Measurements from ENCODE around the gene RHD. TPM values are rescaled to one million over a fixed set of nuclear protein-coding genes. Genes with fewer than 3 reads are reported as not detected.
"Not testable (repeated sequence)": the region's sequence is repeated elsewhere in the genome, so short reads cannot be mapped to it uniquely, and the experiment has no call there.

RHD gene
- total RNA-seq, 4 donors from 2014 or later: 1.5 TPM; not detected in 3

DNA sequence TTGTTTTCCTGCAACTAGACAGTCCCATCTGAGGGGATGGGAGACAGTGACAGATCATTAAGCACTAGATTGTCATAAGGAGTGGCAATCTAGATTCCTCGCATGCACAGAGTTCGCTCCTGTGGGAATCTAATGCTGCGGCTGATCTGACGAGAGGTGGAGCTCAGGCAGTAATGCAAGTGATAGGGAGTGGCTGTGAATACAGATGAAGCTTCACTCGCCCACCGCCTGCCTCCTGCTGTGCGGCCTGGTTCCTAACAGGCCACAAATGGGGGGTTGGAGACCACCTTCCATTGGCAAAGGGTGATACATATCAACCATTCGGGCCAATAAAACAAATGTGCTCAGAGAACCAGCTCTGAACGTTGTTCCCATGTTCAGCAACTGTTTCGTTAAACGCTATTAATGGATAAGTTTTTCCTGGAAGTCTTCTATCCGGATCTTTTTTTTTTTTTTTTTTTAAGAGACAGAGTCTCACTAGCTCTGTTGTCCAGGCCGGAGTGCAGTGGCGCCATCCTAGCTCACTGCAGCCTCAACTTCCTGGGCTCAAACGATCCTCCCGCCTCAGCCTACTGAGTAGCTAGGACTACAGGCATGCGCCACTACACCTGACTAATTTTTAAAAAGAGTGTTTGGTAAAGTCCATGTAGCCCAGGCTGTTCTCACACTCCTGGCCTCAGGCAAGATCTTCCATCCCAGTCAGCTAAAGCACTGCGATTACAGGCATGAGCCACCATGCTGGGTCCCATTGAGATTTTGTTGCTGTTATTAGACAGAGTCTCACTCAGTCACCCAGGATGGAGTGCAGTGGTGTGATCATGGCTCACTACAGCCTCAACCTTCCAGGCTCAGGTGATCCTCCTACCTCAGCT is 16.4 kb upstream of the RHD start:
- TF ChIP-seq, protein P1, sequence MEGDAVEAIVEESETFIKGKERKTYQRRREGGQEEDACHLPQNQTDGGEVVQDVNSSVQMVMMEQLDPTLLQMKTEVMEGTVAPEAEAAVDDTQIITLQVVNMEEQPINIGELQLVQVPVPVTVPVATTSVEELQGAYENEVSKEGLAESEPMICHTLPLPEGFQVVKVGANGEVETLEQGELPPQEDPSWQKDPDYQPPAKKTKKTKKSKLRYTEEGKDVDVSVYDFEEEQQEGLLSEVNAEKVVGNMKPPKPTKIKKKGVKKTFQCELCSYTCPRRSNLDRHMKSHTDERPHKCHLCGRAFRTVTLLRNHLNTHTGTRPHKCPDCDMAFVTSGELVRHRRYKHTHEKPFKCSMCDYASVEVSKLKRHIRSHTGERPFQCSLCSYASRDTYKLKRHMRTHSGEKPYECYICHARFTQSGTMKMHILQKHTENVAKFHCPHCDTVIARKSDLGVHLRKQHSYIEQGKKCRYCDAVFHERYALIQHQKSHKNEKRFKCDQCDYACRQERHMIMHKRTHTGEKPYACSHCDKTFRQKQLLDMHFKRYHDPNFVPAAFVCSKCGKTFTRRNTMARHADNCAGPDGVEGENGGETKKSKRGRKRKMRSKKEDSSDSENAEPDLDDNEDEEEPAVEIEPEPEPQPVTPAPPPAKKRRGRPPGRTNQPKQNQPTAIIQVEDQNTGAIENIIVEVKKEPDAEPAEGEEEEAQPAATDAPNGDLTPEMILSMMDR (IDR thresholded peaks at IDR 0.05): no peak
- TF ChIP-seq POLR2A (IDR thresholded peaks at IDR 0.05): no peak
- no peaks in the 10 kb centered on the region for H3K4me1 ChIP-seq
- H3K9me3 ChIP-seq: no peaks in the 10 kb centered on the region
- no peak overlapping the region for H3K4me3 ChIP-seq
- DNase-seq: no peak
- no peaks in the 10 kb centered on the region for H3K27me3 ChIP-seq
- intact Hi-C loops (cut with DNase I; ENCODE audit: low total_unique reads): no loop called here
- H3K27ac ChIP-seq: no peak overlapping the region
- H3K36me3 ChIP-seq: no peaks in the 10 kb centered on the region

DNA sequence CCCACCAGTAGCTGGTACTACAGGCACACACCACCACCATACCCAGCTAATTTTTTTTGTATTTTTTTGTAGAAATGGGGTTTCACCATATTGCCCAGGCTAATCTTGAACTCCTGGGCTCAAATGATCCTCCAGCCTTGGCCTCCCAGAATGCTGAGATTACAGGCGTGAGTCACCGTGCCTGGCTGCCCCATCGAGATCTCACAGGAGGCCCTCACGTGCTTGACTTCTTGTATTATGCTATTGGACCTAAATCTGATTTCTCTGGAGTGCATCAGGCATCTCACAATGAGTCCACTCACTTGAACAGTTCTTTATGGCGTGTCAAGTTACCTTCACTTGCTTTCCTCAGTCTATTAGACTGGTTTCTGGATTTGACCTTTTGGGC is 15.7 kb upstream of the RHD start:
- Histone ChIP-seq H3K9me3 (no peaks in the 10 kb centered on the region), H3K27me3 (no peaks in the 10 kb centered on the region), H3K27ac (no peak overlapping the region), H3K36me3 (no peaks in the 10 kb centered on the region), H3K4me3 (no peak overlapping the region), H3K4me1 (no peaks in the 10 kb centered on the region)
- no peak for DNase-seq
- TF ChIP-seq, protein P1 (IDR thresholded peaks at IDR 0.05): no peak
- intact Hi-C loops (cut with DNase I; ENCODE audit: low total_unique reads): no loop called here

DNA sequence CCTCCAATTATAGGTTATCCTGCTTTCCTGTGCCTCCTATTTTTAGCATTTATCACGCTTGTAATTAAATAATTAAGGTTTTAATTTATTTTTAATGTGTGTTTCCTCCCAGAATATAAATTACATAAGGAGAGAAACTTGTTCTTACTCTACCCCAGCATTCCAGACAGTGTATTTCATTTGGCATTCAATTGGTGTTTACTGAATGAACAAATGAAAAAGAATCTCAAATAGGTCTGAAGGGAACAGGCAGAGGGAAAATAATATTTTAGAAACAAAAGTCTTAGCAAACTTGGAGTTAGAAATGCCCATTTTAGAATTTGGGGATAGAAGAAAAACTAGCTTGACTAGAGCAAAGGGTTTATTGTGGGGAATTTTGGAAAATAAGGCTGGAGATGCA is 15.1 kb upstream of the RHD start:
- intact Hi-C loops (cut with DNase I; ENCODE audit: low total_unique reads): no loop called here
- H3K4me1 ChIP-seq: no peaks in the 10 kb centered on the region
- TF ChIP-seq POLR2A (IDR thresholded peaks at IDR 0.05): no peak
- TF ChIP-seq, protein P1 (IDR thresholded peaks at IDR 0.05): no peak
- H3K27me3 ChIP-seq: no peaks in the 10 kb centered on the region
- no peak overlapping the region for H3K27ac ChIP-seq
- no peak for DNase-seq
- H3K9me3 ChIP-seq: no peaks in the 10 kb centered on the region
- H3K4me3 ChIP-seq: no peak overlapping the region
- H3K36me3 ChIP-seq: no peaks in the 10 kb centered on the region

DNA sequence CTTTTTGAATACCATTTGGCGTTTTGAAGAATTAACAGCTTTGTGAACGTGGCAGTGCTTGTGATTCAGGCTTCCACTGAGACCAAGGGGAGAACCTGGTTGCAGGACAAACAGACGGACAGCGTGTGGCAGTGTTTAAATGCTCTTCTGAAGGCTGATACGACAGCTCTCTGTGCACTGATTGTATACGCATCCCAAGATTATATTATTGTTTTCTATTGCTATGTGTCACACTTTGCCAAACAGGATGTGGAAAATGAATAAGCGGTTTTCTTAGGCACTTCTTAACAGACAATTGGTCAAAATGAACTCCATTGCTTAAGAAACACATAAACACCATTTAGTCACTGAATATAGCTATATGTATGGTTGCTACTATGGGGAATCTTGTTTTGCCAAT is 12.5 kb upstream of the RHD start:
- H3K27me3 ChIP-seq; intact Hi-C loops (cut with DNase I; ENCODE audit: low total_unique reads); DNase-seq; H3K27ac ChIP-seq; H3K36me3 ChIP-seq; H3K4me3 ChIP-seq; H3K4me1 ChIP-seq; H3K9me3 ChIP-seq: not testable (repeated sequence)

DNA sequence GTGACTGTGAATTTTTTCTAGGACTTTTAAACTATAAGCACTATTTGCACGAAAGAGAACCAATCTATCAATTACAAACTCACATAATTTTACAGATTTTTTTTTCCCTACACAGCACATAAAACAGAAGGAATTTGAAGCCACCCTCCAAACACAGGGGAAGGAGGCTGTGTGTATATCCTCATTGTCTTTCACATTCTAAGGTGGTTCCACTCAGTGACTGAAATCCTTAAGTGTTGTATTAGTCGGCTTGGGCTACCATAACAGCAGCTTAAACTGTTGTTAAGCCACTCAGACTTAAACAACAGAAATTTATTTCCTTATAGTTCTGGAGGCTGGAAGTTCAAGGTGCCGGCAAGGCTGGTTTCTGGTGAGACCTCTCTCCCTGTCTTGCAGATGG is 12.0 kb upstream of the RHD start:
- H3K4me3 ChIP-seq; H3K27ac ChIP-seq; DNase-seq; H3K27me3 ChIP-seq; intact Hi-C loops (cut with DNase I; ENCODE audit: low total_unique reads); H3K4me1 ChIP-seq; H3K9me3 ChIP-seq; H3K36me3 ChIP-seq: not testable (repeated sequence)

DNA sequence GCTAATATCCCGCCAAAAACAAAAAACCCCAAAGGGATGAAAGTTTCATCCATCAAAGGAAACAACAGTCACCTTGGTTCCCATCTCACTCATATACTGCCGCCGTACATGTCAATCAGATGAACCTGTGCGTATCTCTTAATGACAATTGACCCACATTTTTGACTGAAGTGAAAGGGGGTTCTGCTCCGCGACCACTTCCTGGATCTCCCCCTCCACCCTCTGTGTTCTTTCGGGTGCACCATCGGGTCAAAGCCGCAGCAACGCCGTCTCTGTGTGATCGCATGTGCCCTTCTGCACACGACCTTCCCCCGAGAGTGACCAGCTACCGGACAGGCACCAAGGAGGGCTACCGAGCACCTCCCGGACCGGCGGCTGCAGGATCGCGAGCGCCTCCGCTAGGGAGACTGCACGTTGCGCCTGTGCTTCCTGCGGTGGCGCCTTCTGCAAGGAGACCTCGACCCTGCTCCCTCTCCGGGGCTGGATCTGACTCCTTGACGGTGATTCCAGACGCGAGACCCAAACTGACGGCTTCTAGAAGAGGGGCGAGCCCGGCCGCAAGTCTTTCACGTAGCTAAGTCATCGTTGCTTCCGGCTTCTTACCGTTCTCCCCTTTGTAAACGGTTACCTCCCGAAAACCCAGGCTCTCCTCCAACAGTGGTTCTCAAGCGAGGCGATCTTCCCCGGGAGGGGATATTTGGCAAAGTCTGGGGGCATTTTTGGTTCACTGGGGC is 5.6 kb upstream of the RHD start:
- H3K4me1 ChIP-seq; intact Hi-C loops (cut with DNase I; ENCODE audit: low total_unique reads); H3K27me3 ChIP-seq; H3K9me3 ChIP-seq; DNase-seq; H3K36me3 ChIP-seq; H3K27ac ChIP-seq: not testable (repeated sequence)
- peak overlapping the region; percentile 29 to 68 for H3K4me3 ChIP-seq
